ENCODE results near the gene MCF2L2. TPM values are rescaled to one million over a fixed set of nuclear protein-coding genes. Genes with fewer than 3 reads are reported as not detected.
"Not testable (repeated sequence)": the region's sequence is repeated elsewhere in the genome, so short reads cannot be mapped to it uniquely, and the experiment has no call there.

The MCF2L2 gene
- polyA plus RNA-seq, 1 donor from 2014 or later = 0.15 TPM

GRCh38 chr3:183244981-183245476, 183.4 kb downstream of the MCF2L2 start:
- Mint-ChIP-seq H3K4me3 (no peak overlapping the region), H3K9me3 (peaks cover 9 to 18% (median 15%) of the 10 kb centered on the region in 3 donors), H3K4me1 (peaks cover 0 to 2% (median 0%) of the 10 kb centered on the region in 3 donors), H3K36me3 (no peaks in the 10 kb centered on the region), H3K27ac (peak overlapping the region in 1 of 3 donors; percentile 55), H3K27me3 (peaks cover 14% of the 10 kb centered on the region)

- no peaks in the 10 kb centered on the region for H3K36me3 Mint-ChIP-seq
- H3K27me3 Mint-ChIP-seq = peaks cover 16% of the 10 kb centered on the region
- H3K9me3 Mint-ChIP-seq = peaks cover 9 to 18% (median 15%) of the 10 kb centered on the region in 3 donors
- H3K4me1 Mint-ChIP-seq = peaks cover 0 to 2% (median 0%) of the 10 kb centered on the region in 3 donors
- no peak overlapping the region for H3K27ac Mint-ChIP-seq
- H3K4me3 Mint-ChIP-seq = peak overlapping the region in 1 of 4 donors; percentile 18
These were observed 184.2 kb downstream of the MCF2L2 start for GRCh38 chr3:183244219-183244618.

- peaks cover 16% of the 10 kb centered on the region for H3K27me3 Mint-ChIP-seq
- H3K36me3 Mint-ChIP-seq = no peaks in the 10 kb centered on the region
- peaks cover 9 to 18% (median 15%) of the 10 kb centered on the region in 3 donors for H3K9me3 Mint-ChIP-seq
- H3K4me1 Mint-ChIP-seq = no peaks in the 10 kb centered on the region
- peak overlapping the region in 1 of 4 donors; percentile 15 for H3K4me3 Mint-ChIP-seq
- no peak overlapping the region for H3K27ac Mint-ChIP-seq
These were observed 186.0 kb downstream of the MCF2L2 start for GRCh38 chr3:183242431-183242830.

- H3K4me1 Mint-ChIP-seq = peaks cover 0 to under 1% (median 0%) of the 10 kb centered on the region in 3 donors
- H3K27ac Mint-ChIP-seq = no peak overlapping the region
- peaks cover 9 to 18% (median 15%) of the 10 kb centered on the region in 3 donors for H3K9me3 Mint-ChIP-seq
- no peaks in the 10 kb centered on the region for H3K36me3 Mint-ChIP-seq
- peaks cover 12% of the 10 kb centered on the region for H3K27me3 Mint-ChIP-seq
- no peak overlapping the region for H3K4me3 Mint-ChIP-seq
These were observed 189.4 kb downstream of the MCF2L2 start for GRCh38 chr3:183239046-183239445.

- Mint-ChIP-seq H3K4me1 (peaks cover 0 to 3% (median 0%) of the 10 kb centered on the region in 3 donors), H3K27ac (no peak overlapping the region), H3K27me3 (peaks cover 10% of the 10 kb centered on the region), H3K4me3 (no peak overlapping the region), H3K9me3 (no peaks in the 10 kb centered on the region), H3K36me3 (no peaks in the 10 kb centered on the region)
These were observed 194.5 kb downstream of the MCF2L2 start for GRCh38 chr3:183233966-183234365.

GRCh38 chr3:183230826-183231225, 197.6 kb downstream of the MCF2L2 start:
- H3K9me3 Mint-ChIP-seq = no peaks in the 10 kb centered on the region
- no peak overlapping the region for H3K4me3 Mint-ChIP-seq
- H3K27ac Mint-ChIP-seq = no peak overlapping the region
- H3K4me1 Mint-ChIP-seq = peaks cover 0 to 3% (median 0%) of the 10 kb centered on the region in 3 donors
- peaks cover 12% of the 10 kb centered on the region for H3K27me3 Mint-ChIP-seq
- no peaks in the 10 kb centered on the region for H3K36me3 Mint-ChIP-seq

GRCh38 chr3:183230251-183230650, 198.2 kb downstream of the MCF2L2 start:
- H3K9me3 Mint-ChIP-seq, H3K4me1 Mint-ChIP-seq, H3K4me3 Mint-ChIP-seq, H3K27ac Mint-ChIP-seq, H3K36me3 Mint-ChIP-seq: not testable (repeated sequence)
- H3K27me3 Mint-ChIP-seq = peaks cover 12% of the 10 kb centered on the region

- Mint-ChIP-seq H3K36me3 (no peaks in the 10 kb centered on the region), H3K9me3 (no peaks in the 10 kb centered on the region), H3K4me1 (peaks cover 0 to 4% (median 0%) of the 10 kb centered on the region in 3 donors), H3K27me3 (peaks cover 15% of the 10 kb centered on the region), H3K4me3 (no peak overlapping the region), H3K27ac (no peak overlapping the region)
These were observed 199.2 kb downstream of the MCF2L2 start for GRCh38 chr3:183229178-183229577.

GRCh38 chr3:183227586-183227985, 200.8 kb downstream of the MCF2L2 start:
- H3K4me3 Mint-ChIP-seq = no peak overlapping the region
- H3K36me3 Mint-ChIP-seq = no peaks in the 10 kb centered on the region
- no peak overlapping the region for H3K27ac Mint-ChIP-seq
- H3K9me3 Mint-ChIP-seq = no peaks in the 10 kb centered on the region
- peaks cover 0 to 1% (median 0%) of the 10 kb centered on the region in 3 donors for H3K4me1 Mint-ChIP-seq
- H3K27me3 Mint-ChIP-seq = peaks cover 15% of the 10 kb centered on the region

GRCh38 chr3:183226333-183226890, 202.0 kb downstream of the MCF2L2 start:
- H3K36me3 Mint-ChIP-seq = no peaks in the 10 kb centered on the region
- no peak overlapping the region for H3K4me3 Mint-ChIP-seq
- no peaks in the 10 kb centered on the region for H3K9me3 Mint-ChIP-seq
- peaks cover 14% of the 10 kb centered on the region for H3K27me3 Mint-ChIP-seq
- peaks cover 0 to 1% (median 0%) of the 10 kb centered on the region in 3 donors for H3K4me1 Mint-ChIP-seq
- no peak overlapping the region for H3K27ac Mint-ChIP-seq

GRCh38 chr3:183224180-183224970, 204.0 kb downstream of the MCF2L2 start:
- H3K36me3 Mint-ChIP-seq = no peaks in the 10 kb centered on the region
- no peak overlapping the region for H3K4me3 Mint-ChIP-seq
- peaks cover 0 to 1% (median 0%) of the 10 kb centered on the region in 3 donors for H3K4me1 Mint-ChIP-seq
- no peaks in the 10 kb centered on the region for H3K9me3 Mint-ChIP-seq
- peaks cover 8% of the 10 kb centered on the region for H3K27me3 Mint-ChIP-seq
- H3K27ac Mint-ChIP-seq = no peak overlapping the region

GRCh38 chr3:183222631-183223235, 205.7 kb downstream of the MCF2L2 start:
- Mint-ChIP-seq H3K36me3 (no peaks in the 10 kb centered on the region), H3K27ac (no peak overlapping the region), H3K27me3 (peaks cover 12% of the 10 kb centered on the region), H3K4me3 (no peak overlapping the region), H3K4me1 (peaks cover 0 to 1% (median 0%) of the 10 kb centered on the region in 3 donors), H3K9me3 (no peaks in the 10 kb centered on the region)

- Mint-ChIP-seq H3K9me3 (no peaks in the 10 kb centered on the region), H3K4me3 (no peak overlapping the region), H3K36me3 (no peaks in the 10 kb centered on the region), H3K27me3 (peaks cover 12% of the 10 kb centered on the region), H3K4me1 (peaks cover 0 to 1% (median 0%) of the 10 kb centered on the region in 3 donors), H3K27ac (no peak overlapping the region)
These were observed 207.6 kb downstream of the MCF2L2 start for GRCh38 chr3:183220828-183221227.

- Mint-ChIP-seq H3K27ac (no peak overlapping the region), H3K36me3 (no peaks in the 10 kb centered on the region), H3K4me1 (peaks cover 0 to 6% (median 0%) of the 10 kb centered on the region in 3 donors), H3K4me3 (no peak overlapping the region), H3K27me3 (peaks cover 18% of the 10 kb centered on the region), H3K9me3 (no peaks in the 10 kb centered on the region)
These were observed 209.6 kb downstream of the MCF2L2 start for GRCh38 chr3:183218826-183219225.

All from IgD-negative memory B cell (primary cell).